Testis (tissue), 3 donors: ENCODE data around the gene ADAMTS6. TPM values are rescaled to one million over a fixed set of nuclear protein-coding genes. Genes with fewer than 3 reads are reported as not detected.

Source experiments
- DNase-seq: peaks from one replicate; pipeline ENCODE4 v3.0.0-alpha.2; 2019
- H3K27ac ChIP-seq, 2 donors: fragments of 200-600 bp; sonication (generic); one replicate each; pipeline ENCODE4 v1.5.1; 2019
- H3K27me3 ChIP-seq: fragments of 200-600 bp; sonication (generic); one replicate; pipeline ENCODE4 v1.5.1; 2019
- H3K36me3 ChIP-seq: fragments of 200-600 bp; sonication (generic); one replicate; pipeline ENCODE4 v1.5.1; 2017; ENCODE audit warnings: low read depth; ENCODE audit errors: missing control alignments
- H3K4me1 ChIP-seq: fragments of 200-600 bp; sonication (generic); one replicate; pipeline ENCODE4 v1.5.1; 2019
- H3K4me3 ChIP-seq, 2 donors: fragments of 200-600 bp; sonication (generic); one replicate each; pipeline ENCODE4 v1.5.1; 2017 to 2019
- H3K9me3 ChIP-seq: fragments of 200-600 bp; sonication (generic); one replicate; pipeline ENCODE4 v1.5.1; 2017
- POLR2A ChIP-seq: fragments of 450-650 bp; IDR thresholded peaks from one replicate; pipeline ENCODE4 v1.6.1; 2017; ENCODE audit warnings: antibody characterized with exemption, mild to moderate bottlenecking, moderate library complexity
- WGBS, 2 donors: methylation state at CpG; one replicate each; pipeline ENCODE4 v1.1.5; 2018; 5-methylcytosine and 5-hydroxymethylcytosine counted together
- intact Hi-C: fragments of 100-400 bp; cut with DNase I; formaldehyde crosslinking; loops from one replicate; pipeline ENCODE4 v1.15.1; 2023; ENCODE audit warnings: low total_unique reads
- polyA plus RNA-seq: library from polyadenylated mRNA; stranded (reverse); fragments of 350-450 nt; fragmentation: Illumina TruSeq; extraction: RNeasy Lipid Tissue Mini Kit (QIAGEN cat#74804); gene quantifications from one replicate; pipeline ENCODE4 v1.2.3, GENCODE V29; 2014; ENCODE audit warnings: low read depth, low replicate concordance; ENCODE audit not compliant: insufficient read depth
- total RNA-seq, 2 donors: library from RNA; depleted of rRNA; stranded (reverse); fragments of >200 nt; gene quantifications; one replicate each; pipeline ENCODE4 v1.2.3, GENCODE V29; 2016
- TF ChIP-seq, protein P1 (sequence below), 3 experiments: fragments of 450-650 bp in 2 of 3; fragments of 200-600 bp in 1 of 3; sonication (generic) in 1 of 3; IDR thresholded peaks; one replicate each; pipeline ENCODE4 v1.5.1; 2016 to 2019; ENCODE audit warnings: antibody characterized with exemption in 3 of 3, mild to moderate bottlenecking in 2 of 3, moderate library complexity in 1 of 3

ADAMTS6 gene
- total and polyA plus RNA-seq, 3 donors from 2014 or later, result 4.1 to 43.1 (median 25.5) TPM

DNA sequence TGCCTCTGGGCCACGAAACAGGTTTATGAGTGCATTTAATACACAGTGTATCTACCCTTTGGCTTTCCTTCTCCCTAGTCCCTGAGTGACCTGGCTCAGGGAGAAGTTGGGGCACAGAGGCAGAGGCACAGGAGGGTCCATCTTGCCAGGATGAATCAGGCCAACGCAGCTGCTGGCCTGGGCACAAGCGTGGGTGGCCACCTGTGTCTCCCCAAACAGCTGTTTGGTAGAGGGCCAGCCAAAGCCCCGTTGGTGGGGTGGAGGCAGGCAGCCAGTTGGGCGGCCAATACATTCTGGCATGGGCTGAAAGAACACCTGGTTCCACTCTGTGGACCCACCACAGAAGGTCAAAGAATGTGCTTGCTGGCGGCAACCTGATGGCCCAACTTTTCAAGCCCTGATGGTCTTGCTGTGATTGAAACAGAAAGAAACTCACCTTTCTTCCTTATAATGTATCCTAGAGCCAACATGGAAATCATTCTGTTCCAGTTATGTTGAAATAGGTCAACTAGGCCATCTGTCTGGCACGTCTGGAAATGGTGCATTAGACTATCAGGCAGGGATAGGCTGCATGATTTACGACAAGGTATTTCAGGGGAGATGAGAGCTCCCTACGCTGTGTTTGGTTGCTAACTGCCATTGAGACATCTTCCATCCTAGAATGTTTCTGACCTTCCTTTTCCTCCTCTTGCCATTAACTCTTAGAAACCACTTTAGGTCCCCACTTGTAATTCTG is 337.4 kb downstream of the ADAMTS6 start:
- DNase-seq, result no peak
- Histone ChIP-seq H3K9me3 (no peaks in the 10 kb centered on the region), H3K4me3 (no peak overlapping the region), H3K27ac (no peak overlapping the region), H3K27me3 (no peaks in the 10 kb centered on the region), H3K36me3 (no peaks in the 10 kb centered on the region), H3K4me1 (no peaks in the 10 kb centered on the region)
- intact Hi-C loops, result no loop called here
- WGBS, 2 donors, result 76 to 83% methylated on average over 9 of the region's 9 CpGs
- TF ChIP-seq, protein P1, sequence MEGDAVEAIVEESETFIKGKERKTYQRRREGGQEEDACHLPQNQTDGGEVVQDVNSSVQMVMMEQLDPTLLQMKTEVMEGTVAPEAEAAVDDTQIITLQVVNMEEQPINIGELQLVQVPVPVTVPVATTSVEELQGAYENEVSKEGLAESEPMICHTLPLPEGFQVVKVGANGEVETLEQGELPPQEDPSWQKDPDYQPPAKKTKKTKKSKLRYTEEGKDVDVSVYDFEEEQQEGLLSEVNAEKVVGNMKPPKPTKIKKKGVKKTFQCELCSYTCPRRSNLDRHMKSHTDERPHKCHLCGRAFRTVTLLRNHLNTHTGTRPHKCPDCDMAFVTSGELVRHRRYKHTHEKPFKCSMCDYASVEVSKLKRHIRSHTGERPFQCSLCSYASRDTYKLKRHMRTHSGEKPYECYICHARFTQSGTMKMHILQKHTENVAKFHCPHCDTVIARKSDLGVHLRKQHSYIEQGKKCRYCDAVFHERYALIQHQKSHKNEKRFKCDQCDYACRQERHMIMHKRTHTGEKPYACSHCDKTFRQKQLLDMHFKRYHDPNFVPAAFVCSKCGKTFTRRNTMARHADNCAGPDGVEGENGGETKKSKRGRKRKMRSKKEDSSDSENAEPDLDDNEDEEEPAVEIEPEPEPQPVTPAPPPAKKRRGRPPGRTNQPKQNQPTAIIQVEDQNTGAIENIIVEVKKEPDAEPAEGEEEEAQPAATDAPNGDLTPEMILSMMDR (IDR thresholded peaks at IDR 0.05), result no peak
- TF ChIP-seq POLR2A, result no peak

DNA sequence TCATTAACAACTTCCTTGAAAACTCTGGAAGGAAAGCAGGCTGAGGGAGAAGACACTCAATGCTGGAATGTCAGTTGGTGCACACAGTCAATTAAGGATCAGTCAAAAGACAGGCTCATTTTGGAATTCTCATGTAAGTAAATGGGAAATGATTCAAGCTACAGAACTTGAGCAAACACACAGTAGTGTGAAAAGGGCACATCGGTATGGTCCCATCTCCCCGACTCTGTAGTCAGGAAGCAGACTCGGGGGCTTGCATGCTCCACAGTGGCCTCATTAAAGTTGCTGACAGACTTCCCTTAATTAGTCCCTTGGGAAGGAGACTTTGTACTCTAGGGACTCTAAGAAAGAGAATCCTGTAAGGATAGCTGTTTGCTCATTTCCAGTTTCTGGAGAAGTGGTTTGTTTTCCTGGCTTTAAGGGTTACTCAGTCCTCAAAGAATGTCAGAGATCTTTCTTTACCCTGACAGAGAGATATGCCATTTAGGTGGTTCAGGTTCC is 339.2 kb downstream of the ADAMTS6 start:
- H3K27me3 ChIP-seq, result no peaks in the 10 kb centered on the region
- WGBS, 2 donors, result 59 to 77% methylated on average over 3 of the region's 3 CpGs
- no peaks in the 10 kb centered on the region for H3K36me3 ChIP-seq
- no peak overlapping the region for H3K4me3 ChIP-seq
- H3K4me1 ChIP-seq, result no peaks in the 10 kb centered on the region
- H3K9me3 ChIP-seq, result no peaks in the 10 kb centered on the region
- H3K27ac ChIP-seq, result no peak overlapping the region
- no peak for TF ChIP-seq POLR2A
- TF ChIP-seq, protein P1 (IDR thresholded peaks at IDR 0.05), result no peak
- intact Hi-C loops, result no loop called here
- DNase-seq, result no peak

DNA sequence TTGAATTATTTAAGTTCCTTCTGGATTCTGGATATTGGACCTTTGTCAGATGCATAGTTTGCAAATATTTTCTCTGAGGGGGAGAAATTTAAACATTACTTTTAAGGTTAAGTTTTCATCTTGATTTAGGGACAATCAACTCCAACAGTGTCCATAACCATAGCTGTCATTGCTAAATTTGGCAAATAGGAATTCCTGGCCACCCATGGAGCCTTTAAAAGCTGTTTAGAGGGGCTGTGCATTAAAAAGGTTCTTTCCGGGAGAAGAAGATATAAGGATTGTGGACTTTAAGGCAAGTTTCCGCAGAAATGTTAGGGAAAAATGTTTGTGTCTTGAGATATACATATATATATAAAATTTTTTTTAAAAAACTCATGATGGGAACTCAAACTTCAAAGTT is 339.7 kb downstream of the ADAMTS6 start:
- no peaks in the 10 kb centered on the region for H3K9me3 ChIP-seq
- TF ChIP-seq POLR2A, result no peak
- TF ChIP-seq, protein P1 (IDR thresholded peaks at IDR 0.05), result no peak
- no peak for DNase-seq
- H3K36me3 ChIP-seq, result no peaks in the 10 kb centered on the region
- intact Hi-C loops, result no loop called here
- H3K27ac ChIP-seq, result no peak overlapping the region
- WGBS, 2 donors, result 75 to 91% methylated on average over 2 of the region's 2 CpGs
- no peaks in the 10 kb centered on the region for H3K27me3 ChIP-seq
- H3K4me1 ChIP-seq, result no peaks in the 10 kb centered on the region
- H3K4me3 ChIP-seq, result no peak overlapping the region

DNA sequence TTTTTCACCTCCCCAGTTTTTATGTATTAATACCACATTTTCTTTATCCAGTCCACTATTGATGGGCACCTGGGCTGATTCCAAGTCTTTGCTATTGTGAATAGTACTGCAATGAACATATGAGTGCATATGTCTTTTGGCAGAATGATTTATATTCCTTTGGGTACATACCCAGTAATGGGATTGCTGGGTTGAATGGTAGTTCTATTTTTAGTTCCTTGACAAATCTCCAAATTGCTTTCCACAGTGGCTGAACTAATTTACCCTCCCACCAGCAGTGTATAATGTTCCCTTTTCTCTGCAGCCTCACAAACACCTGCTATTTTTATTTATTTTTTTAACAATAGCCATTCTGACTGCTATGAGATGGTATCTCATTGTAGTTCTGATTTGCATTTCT is 340.2 kb downstream of the ADAMTS6 start:
- Histone ChIP-seq H3K9me3 (no peaks in the 10 kb centered on the region), H3K36me3 (no peaks in the 10 kb centered on the region), H3K27me3 (no peaks in the 10 kb centered on the region), H3K4me3 (no peak overlapping the region), H3K4me1 (no peaks in the 10 kb centered on the region), H3K27ac (no peak overlapping the region)
- TF ChIP-seq, protein P1 (IDR thresholded peaks at IDR 0.05), result no peak
- TF ChIP-seq POLR2A, result no peak
- intact Hi-C loops, result no loop called here
- no peak for DNase-seq

DNA sequence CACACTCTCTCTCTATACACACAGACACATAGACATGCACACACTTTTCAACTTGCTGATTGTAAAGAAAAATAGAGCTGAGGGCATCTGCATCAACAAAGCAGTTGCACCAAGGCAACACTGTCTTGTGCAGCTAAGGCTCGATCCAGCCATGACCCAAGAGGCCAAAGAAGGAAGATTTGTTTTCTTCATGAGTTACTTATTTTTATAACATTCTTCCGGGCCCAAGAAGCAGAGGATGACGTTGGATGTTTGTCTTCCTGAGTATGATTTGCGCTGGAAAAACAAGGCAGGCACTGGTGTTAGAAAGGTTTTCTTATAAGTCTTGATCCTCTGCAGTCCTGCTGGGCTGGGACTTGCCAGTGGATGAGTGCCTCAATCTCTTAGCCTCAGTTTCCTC is 344.1 kb downstream of the ADAMTS6 start:
- intact Hi-C loops, result no loop called here
- no peaks in the 10 kb centered on the region for H3K36me3 ChIP-seq
- H3K27ac ChIP-seq, result no peak overlapping the region
- no peaks in the 10 kb centered on the region for H3K4me1 ChIP-seq
- H3K27me3 ChIP-seq, result no peaks in the 10 kb centered on the region
- H3K4me3 ChIP-seq, result no peak overlapping the region
- TF ChIP-seq POLR2A, result no peak
- TF ChIP-seq, protein P1 (IDR thresholded peaks at IDR 0.05), result no peak
- no peaks in the 10 kb centered on the region for H3K9me3 ChIP-seq
- no peak for DNase-seq
- WGBS, 2 donors, result 48% methylated on average over 4 of the region's 4 CpGs
